Endothelial cell of umbilical vein (primary cell): ENCODE data around the gene SFI1. TPM values are rescaled to one million over a fixed set of nuclear protein-coding genes. Genes with fewer than 3 reads are reported as not detected.

Source experiments
- BruUV-seq: library from RNA; stranded (reverse); fragments of 400-500 nt; replicated peaks from 2 replicates; lab custom pipeline; 2021; lab: Mats Ljungman, UMichigan
- CTCF ChIA-PET: fragments of 300-600, 350-600 bp; sonication (Branson Sonifier 250); formaldehyde crosslinking; loops from one replicate; lab custom pipeline; 2021; ENCODE audit warnings: antibody characterized with exemption, inconsistent platforms; lab: Charles Lee
- POLR2A ChIA-PET: fragments of 300-600, 350-600 bp; sonication (Branson Sonifier 250); formaldehyde crosslinking; loops from one replicate; lab custom pipeline; 2021; ENCODE audit warnings: antibody characterized with exemption, inconsistent platforms; lab: Charles Lee
- DNase-seq: peaks from one replicate; pipeline ENCODE4 v3.0.0-alpha.2; 2011; ENCODE audit warnings: low read depth, low spot score
- FAIRE-seq: peaks from 2 replicates; lab custom pipeline; 2011; peaks lifted over from hg19 to GRCh38; lab: Jason Lieb, UNC
- H2AFZ ChIP-seq: 2 replicates; pipeline ENCODE4 v1.6.0; 2012; ENCODE audit warnings: low read depth, low read length, control low read depth, inconsistent platforms
- H3K27ac ChIP-seq: 2 replicates; pipeline ENCODE4 v1.5.1; 2011; ENCODE audit warnings: low read depth, mild to moderate bottlenecking, control low read depth, low read length, moderate library complexity; ENCODE audit not compliant: insufficient read depth
- H3K27me3 ChIP-seq, 2 experiments: 2 replicates each; pipeline versions ENCODE4 v1.6.0 to v1.6.1; 2011; ENCODE audit warnings: low read length in 2 of 2, mixed read lengths in 1 of 2; ENCODE audit not compliant: control insufficient read depth in 2 of 2, insufficient read depth in 2 of 2
- H3K36me3 ChIP-seq, 2 experiments: 2 replicates in 1 of 2; 3 replicates in 1 of 2; pipeline ENCODE4 v1.5.1; 2011; ENCODE audit warnings: low read length in 2 of 2, mild to moderate bottlenecking in 1 of 2, moderate library complexity in 1 of 2; ENCODE audit not compliant: control insufficient read depth in 2 of 2, insufficient read depth in 2 of 2; ENCODE audit errors: extremely low read depth in 1 of 2
- H3K4me1 ChIP-seq: 3 replicates; pipeline ENCODE4 v1.5.1; 2011; ENCODE audit warnings: mild to moderate bottlenecking, low read length; ENCODE audit not compliant: control insufficient read depth, insufficient read depth; ENCODE audit errors: extremely low read depth
- H3K4me2 ChIP-seq: 2 replicates; pipeline ENCODE4 v1.6.1; 2011; ENCODE audit warnings: low read length, control low read depth, mixed read lengths; ENCODE audit not compliant: insufficient read depth
- H3K4me3 ChIP-seq, 3 experiments: fragments of 200-600 bp in 1 of 3; sonication (generic), shearing (Covaris generic) in 1 of 3; replicated peaks in 1 of 3; 2 replicates each; pipeline ENCODE4 v1.5.1; 2011 to 2016; ENCODE audit warnings: control low read depth in 3 of 3, low read length in 3 of 3, mild to moderate bottlenecking in 2 of 3, inconsistent platforms in 1 of 3, low read depth in 1 of 3, moderate library complexity in 1 of 3; ENCODE audit not compliant: insufficient read depth in 1 of 3
- H3K79me2 ChIP-seq: 2 replicates; pipeline ENCODE4 v1.6.0; 2012; ENCODE audit warnings: low read length, inconsistent platforms; ENCODE audit not compliant: control insufficient read depth, insufficient read depth
- H3K9ac ChIP-seq: replicated peaks from 2 replicates; pipeline ENCODE3; 2011; ENCODE audit warnings: low read length, control low read depth; ENCODE audit not compliant: insufficient read depth; ENCODE audit errors: extremely low read depth
- H3K9me1 ChIP-seq: replicated peaks from 3 replicates; pipeline ENCODE4 v1.6.0; 2011; ENCODE audit warnings: mild to moderate bottlenecking, low read length; ENCODE audit not compliant: control insufficient read depth, insufficient read depth; ENCODE audit errors: extremely low read depth
- H3K9me3 ChIP-seq: replicated peaks from 2 replicates; pipeline ENCODE4 v1.5.1; 2012; ENCODE audit warnings: low read length, inconsistent platforms; ENCODE audit not compliant: control insufficient read depth, insufficient read depth
- H4K20me1 ChIP-seq: replicated peaks from 2 replicates; pipeline ENCODE3; 2011; ENCODE audit warnings: mild to moderate bottlenecking, low read length; ENCODE audit not compliant: control insufficient read depth, insufficient read depth; ENCODE audit errors: extremely low read depth
- EZH2 ChIP-seq: IDR thresholded peaks from 2 replicates; pipeline ENCODE4 v1.6.1; 2012; ENCODE audit warnings: borderline replicate concordance, low read depth, mild to moderate bottlenecking, moderate library complexity, low read length, inconsistent platforms; ENCODE audit not compliant: severe bottlenecking
- FOS ChIP-seq: IDR thresholded peaks from 2 replicates; pipeline ENCODE4 v1.6.1; 2011; ENCODE audit warnings: mild to moderate bottlenecking, low read length, moderate library complexity, borderline replicate concordance; ENCODE audit not compliant: insufficient read depth
- GATA2 ChIP-seq: IDR thresholded peaks from 2 replicates; pipeline ENCODE4 v1.7.0; 2011; ENCODE audit warnings: low read depth, mild to moderate bottlenecking, moderate library complexity, mixed read lengths, low read length; ENCODE audit not compliant: insufficient read length, insufficient read depth
- JUN ChIP-seq: IDR thresholded peaks from 2 replicates; pipeline ENCODE4 v1.6.1; 2011; ENCODE audit warnings: borderline replicate concordance, low read depth; ENCODE audit not compliant: insufficient read length, insufficient read depth
- MYC ChIP-seq: IDR thresholded peaks from one replicate; pipeline ENCODE4 v1.6.1; 2011; ENCODE audit warnings: mild to moderate bottlenecking, low read depth, low read length
- POLR2A ChIP-seq: IDR thresholded peaks from 2 replicates; pipeline ENCODE4 v1.6.1; 2012; ENCODE audit warnings: low read depth, mild to moderate bottlenecking, control low read depth, low read length
- POLR2AphosphoS5 ChIP-seq: IDR thresholded peaks from 2 replicates; pipeline ENCODE4 v1.6.1; 2012; ENCODE audit warnings: low read depth, mild to moderate bottlenecking, control low read depth, low read length, moderate library complexity; ENCODE audit not compliant: insufficient read depth
- dilution Hi-C: fragments of 300-500 bp; cut with MboI; formaldehyde crosslinking; loops from one replicate; pipeline ENCODE4 v1.15.0; 2019; ENCODE audit warnings: low sequenced_read_pairs; ENCODE audit not compliant: extremely low pct_ligation_motif_present
- intact Hi-C: fragments of 100-400 bp; cut with micrococcal nuclease; formaldehyde crosslinking; loops from one replicate; pipeline ENCODE4 v1.10.0; 2022
- polyA plus RNA-seq, 4 experiments: library from polyadenylated mRNA; depleted of rRNA in 3 of 4; stranded (reverse) in 3 of 4; unstranded in 1 of 4; fragments of >200 nt; gene quantifications; 2 replicates each; pipeline versions ENCODE4 v1.2.1 to v1.2.3, GENCODE V29; 2011 to 2012; ENCODE audit warnings: missing spikeins in 1 of 4
- total RNA-seq: library from RNA; stranded (reverse); gene quantifications from 2 replicates; pipeline ENCODE4 v1.2.3, GENCODE V29; 2021
- TF ChIP-seq, protein P1 (sequence below), 2 donors: IDR thresholded peaks; 1 replicate in 1 of 2; 2 replicates in 1 of 2; pipeline ENCODE4 v1.5.1; 2011; ENCODE audit warnings: low read length in 2 of 2, mild to moderate bottlenecking in 2 of 2, moderate library complexity in 2 of 2, control low read depth in 1 of 2, inconsistent platforms in 1 of 2, low read depth in 1 of 2; ENCODE audit not compliant: insufficient read depth in 1 of 2; ENCODE audit errors: extremely low read depth in 1 of 2
- TF ChIP-seq, protein P2 (sequence below): IDR thresholded peaks from 2 replicates; pipeline ENCODE4 v1.6.1; 2011; ENCODE audit not compliant: insufficient read depth, insufficient read length

The SFI1 gene
- total and polyA plus RNA-seq, 2 donors (not counting 3 experiments of a cell fraction or from before 2014, with no cell fraction given), result 12.5 to 46.4 TPM

DNA sequence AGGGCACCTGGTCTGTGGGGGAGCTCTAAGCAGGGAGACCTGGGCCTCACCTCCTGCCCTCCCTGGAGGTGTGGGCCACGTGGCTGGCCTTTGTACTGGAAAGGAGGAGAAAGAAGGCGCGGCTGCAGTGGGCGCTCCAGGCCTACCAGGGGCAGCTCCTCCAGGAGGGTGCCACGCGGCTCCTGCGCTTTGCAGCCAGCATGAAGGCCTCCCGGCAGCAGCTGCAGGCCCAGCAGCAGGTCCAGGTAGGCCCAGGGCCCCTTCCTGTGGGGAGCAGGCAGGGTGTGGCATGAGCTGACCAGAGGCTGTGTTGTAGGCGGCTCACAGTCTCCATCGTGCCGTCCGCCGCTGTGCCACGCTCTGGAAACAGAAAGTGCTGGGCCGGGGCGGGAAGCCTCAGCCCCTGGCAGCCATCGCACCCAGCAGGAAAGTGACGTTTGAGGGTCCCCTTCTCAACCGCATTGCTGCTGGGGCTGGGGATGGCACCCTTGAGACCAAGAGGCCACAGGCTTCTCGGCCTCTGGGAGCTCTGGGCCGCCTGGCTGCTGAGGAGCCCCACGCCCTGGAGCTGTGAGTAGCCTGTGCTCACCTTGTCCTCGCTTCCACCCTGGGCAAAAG is 117.1 kb downstream of the SFI1 start:
- H3K27me3 ChIP-seq, result no peaks in the 10 kb centered on the region
- H3K4me2 ChIP-seq, result no peak overlapping the region
- H3K36me3 ChIP-seq, result peaks cover 2 to 8% of the 10 kb centered on the region in 2 experiments
- DNase-seq (no peak), FAIRE-seq (no peak)
- peaks cover 6% of the 10 kb centered on the region for H3K4me1 ChIP-seq
- no peaks in the 10 kb centered on the region for H4K20me1 ChIP-seq
- TF ChIP-seq, protein P1, sequence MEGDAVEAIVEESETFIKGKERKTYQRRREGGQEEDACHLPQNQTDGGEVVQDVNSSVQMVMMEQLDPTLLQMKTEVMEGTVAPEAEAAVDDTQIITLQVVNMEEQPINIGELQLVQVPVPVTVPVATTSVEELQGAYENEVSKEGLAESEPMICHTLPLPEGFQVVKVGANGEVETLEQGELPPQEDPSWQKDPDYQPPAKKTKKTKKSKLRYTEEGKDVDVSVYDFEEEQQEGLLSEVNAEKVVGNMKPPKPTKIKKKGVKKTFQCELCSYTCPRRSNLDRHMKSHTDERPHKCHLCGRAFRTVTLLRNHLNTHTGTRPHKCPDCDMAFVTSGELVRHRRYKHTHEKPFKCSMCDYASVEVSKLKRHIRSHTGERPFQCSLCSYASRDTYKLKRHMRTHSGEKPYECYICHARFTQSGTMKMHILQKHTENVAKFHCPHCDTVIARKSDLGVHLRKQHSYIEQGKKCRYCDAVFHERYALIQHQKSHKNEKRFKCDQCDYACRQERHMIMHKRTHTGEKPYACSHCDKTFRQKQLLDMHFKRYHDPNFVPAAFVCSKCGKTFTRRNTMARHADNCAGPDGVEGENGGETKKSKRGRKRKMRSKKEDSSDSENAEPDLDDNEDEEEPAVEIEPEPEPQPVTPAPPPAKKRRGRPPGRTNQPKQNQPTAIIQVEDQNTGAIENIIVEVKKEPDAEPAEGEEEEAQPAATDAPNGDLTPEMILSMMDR (IDR thresholded peaks at IDR 0.05; ENCODE audit: extremely low read depth in 1 of 2, insufficient read depth in 1 of 2, low read depth in 1 of 2, low read length in 2 of 2), result no peak
- TF ChIP-seq FOS (no peak), JUN (no peak), POLR2A (no peak), EZH2 (no peak), MYC (no peak), POLR2AphosphoS5 (no peak), GATA2 (no peak)
- TF ChIP-seq, protein P2, sequence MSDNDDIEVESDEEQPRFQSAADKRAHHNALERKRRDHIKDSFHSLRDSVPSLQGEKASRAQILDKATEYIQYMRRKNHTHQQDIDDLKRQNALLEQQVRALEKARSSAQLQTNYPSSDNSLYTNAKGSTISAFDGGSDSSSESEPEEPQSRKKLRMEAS, result no peak
- H2AFZ ChIP-seq, result no peak overlapping the region
- intact Hi-C loops (no loop called here), dilution Hi-C loops (no loop called here)
- no peaks in the 10 kb centered on the region for H3K9me3 ChIP-seq
- no peak overlapping the region for H3K27ac ChIP-seq
- H3K79me2 ChIP-seq, result no peaks in the 10 kb centered on the region
- H3K9me1 ChIP-seq, result no peaks in the 10 kb centered on the region
- no peak overlapping the region for H3K4me3 ChIP-seq
- H3K9ac ChIP-seq, result no peak overlapping the region
- ChIA-PET CTCF (interaction anchor here (1.1 to 2.4 kb wide), 4 partner anchors 9 to 57 kb away, joined by 3 to 8 read pairs (median 6); no protein-coding TSS in a partner anchor), POLR2A (no interaction called here)
- BruUV-seq, result no TSS peak
